Trophoblast cell (in vitro differentiated cells and primary cell): ENCODE data around the gene C10orf71.

Experiments used
- DNase-seq, 2 donors: peaks; one replicate each; pipeline ENCODE4 v3.0.0-alpha.2; 2016
- H2AFZ ChIP-seq: 2 replicates; pipeline ENCODE4 v1.6.1; 2013; ENCODE audit warnings: low read length, moderate library complexity, mild to moderate bottlenecking; ENCODE audit not compliant: insufficient read depth, poor library complexity
- H2AK5ac ChIP-seq: 2 replicates; pipeline ENCODE4 v1.6.1; 2013; ENCODE audit warnings: mild to moderate bottlenecking, low read length
- H2BK120ac ChIP-seq: 2 replicates; pipeline ENCODE4 v1.6.1; 2013; ENCODE audit warnings: low read length, mild to moderate bottlenecking, moderate library complexity; ENCODE audit not compliant: insufficient read depth, poor library complexity
- H2BK12ac ChIP-seq: 2 replicates; pipeline ENCODE4 v1.6.1; 2013; ENCODE audit warnings: mild to moderate bottlenecking, low read length, moderate library complexity
- H2BK5ac ChIP-seq: 2 replicates; pipeline ENCODE4 v1.6.1; 2013; ENCODE audit warnings: low read length, low read depth, moderate library complexity, mild to moderate bottlenecking; ENCODE audit not compliant: poor library complexity
- H3K14ac ChIP-seq: 2 replicates; pipeline ENCODE4 v1.6.1; 2013; ENCODE audit warnings: mild to moderate bottlenecking, low read length
- H3K18ac ChIP-seq: 2 replicates; pipeline ENCODE4 v1.6.1; 2013; ENCODE audit warnings: mild to moderate bottlenecking, low read length
- H3K23ac ChIP-seq: 2 replicates; pipeline ENCODE4 v1.6.1; 2013; ENCODE audit warnings: low read length
- H3K27ac ChIP-seq: 2 replicates; pipeline ENCODE4 v1.5.1; 2013; ENCODE audit warnings: low read depth, mild to moderate bottlenecking, inconsistent platforms, low read length, moderate library complexity
- H3K27me3 ChIP-seq: 2 replicates; pipeline ENCODE4 v1.6.1; 2013; ENCODE audit warnings: inconsistent platforms, mild to moderate bottlenecking, low read length, moderate library complexity; ENCODE audit not compliant: insufficient read depth
- H3K36me3 ChIP-seq, 2 experiments: 1 replicate in 1 of 2; 2 replicates in 1 of 2; pipeline ENCODE4 v1.6.1; 2013; ENCODE audit warnings: low read length in 2 of 2, mild to moderate bottlenecking in 2 of 2, moderate library complexity in 1 of 2; ENCODE audit not compliant: insufficient read depth in 2 of 2, control insufficient read depth in 1 of 2
- H3K4ac ChIP-seq: 2 replicates; pipeline ENCODE4 v1.6.1; 2013; ENCODE audit warnings: low read depth, mild to moderate bottlenecking, low read length, moderate library complexity
- H3K4me1 ChIP-seq, 2 experiments: 1 replicate in 1 of 2; 2 replicates in 1 of 2; pipeline ENCODE4 v1.6.1; 2013; ENCODE audit warnings: low read length in 2 of 2, mild to moderate bottlenecking in 2 of 2, moderate library complexity in 1 of 2; ENCODE audit not compliant: insufficient read depth in 2 of 2, control insufficient read depth in 1 of 2
- H3K4me2 ChIP-seq: 2 replicates; pipeline ENCODE4 v1.6.1; 2013; ENCODE audit warnings: inconsistent platforms, mild to moderate bottlenecking, low read length, moderate library complexity
- H3K4me3 ChIP-seq: 2 replicates; pipeline ENCODE4 v1.5.1; 2013; ENCODE audit warnings: mild to moderate bottlenecking, low read depth, low read length, inconsistent platforms
- H3K79me1 ChIP-seq: one replicate; pipeline ENCODE4 v1.6.1; 2013; ENCODE audit warnings: low read length
- H3K79me2 ChIP-seq: 2 replicates; pipeline ENCODE4 v1.6.1; 2013; ENCODE audit warnings: low read length, mild to moderate bottlenecking; ENCODE audit not compliant: control insufficient read depth, insufficient read depth, poor library complexity
- H3K9ac ChIP-seq: 2 replicates; pipeline ENCODE4 v1.6.1; 2013; ENCODE audit warnings: mild to moderate bottlenecking, low read length
- H3K9me3 ChIP-seq: 2 replicates; pipeline ENCODE4 v1.6.1; 2013; ENCODE audit warnings: low read depth, mild to moderate bottlenecking, control low read depth, inconsistent platforms, low read length; ENCODE audit not compliant: insufficient read depth
- H4K12ac ChIP-seq: 2 replicates; pipeline ENCODE4 v1.6.1; 2013; ENCODE audit warnings: low read depth, mild to moderate bottlenecking, low read length, moderate library complexity
- H4K8ac ChIP-seq: 2 replicates; pipeline ENCODE4 v1.6.1; 2013; ENCODE audit warnings: low read depth, mild to moderate bottlenecking, low read length, moderate library complexity
- H4K91ac ChIP-seq: one replicate; pipeline ENCODE4 v1.6.1; 2013; ENCODE audit warnings: low read depth, mild to moderate bottlenecking, low read length, moderate library complexity
- WGBS: extraction: QIAGEN DNeasy Blood & Tissue Kit; methylation state at CpG from one replicate; pipeline ENCODE4 v1.1.7; 2013; ENCODE audit warnings: missing lambda C conversion rate; ENCODE audit not compliant: insufficient read length, insufficient coverage; ENCODE audit errors: extremely low coverage; 5-methylcytosine and 5-hydroxymethylcytosine counted together

The C10orf71 gene

DNA sequence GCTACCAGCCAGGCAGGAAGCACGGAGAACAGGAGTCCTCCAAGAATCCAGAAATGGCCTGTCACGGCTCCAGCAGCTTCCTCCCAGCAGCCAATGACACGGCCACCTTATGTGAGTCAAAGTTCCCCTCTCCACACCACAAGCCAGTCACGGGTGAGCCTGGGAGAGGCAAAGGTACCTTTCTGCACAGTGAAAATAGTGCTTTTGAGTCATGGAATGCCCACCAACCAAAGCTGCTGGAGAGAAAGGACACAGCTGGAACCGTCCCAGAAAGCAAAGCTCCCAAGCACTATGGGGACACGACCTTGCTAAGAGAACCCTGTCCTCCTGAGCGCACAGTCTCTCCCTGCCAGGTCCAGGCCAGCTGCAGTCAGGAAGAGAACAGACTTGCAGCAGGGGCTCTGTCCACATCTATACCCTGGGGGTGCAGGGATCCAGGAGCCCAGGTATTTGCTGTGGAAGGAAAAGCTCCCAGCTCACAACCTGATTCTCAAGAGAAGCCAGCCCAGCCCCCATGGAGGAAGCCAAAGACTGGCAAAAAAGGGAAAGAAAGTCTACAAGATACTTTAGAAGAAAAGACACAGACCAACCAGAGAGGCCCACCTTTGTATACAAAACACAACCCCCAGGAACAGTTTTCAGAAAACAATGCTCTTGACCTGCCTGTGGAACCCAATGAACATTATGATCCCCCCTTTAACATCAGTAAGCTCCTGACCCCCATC, 24.4 kb downstream of the C10orf71 start:
- Histone ChIP-seq H3K4me2 (no peak overlapping the region), H3K4ac (no peak overlapping the region), H3K9me3 (peaks cover 3% of the 10 kb centered on the region), H3K79me2 (no peaks in the 10 kb centered on the region), H3K4me1 (no peaks in the 10 kb centered on the region), H3K79me1 (no peaks in the 10 kb centered on the region), H3K36me3 (no peaks in the 10 kb centered on the region), H2BK5ac (no peak overlapping the region), H2AK5ac (no peak overlapping the region), H3K27me3 (peaks cover 7% of the 10 kb centered on the region), H2BK120ac (no peak overlapping the region), H2BK12ac (no peak overlapping the region), H3K27ac (no peak overlapping the region), H3K9ac (no peak overlapping the region), H3K4me3 (no peak overlapping the region), H4K12ac (no peak overlapping the region), H2AFZ (no peak overlapping the region), H3K18ac (no peak overlapping the region), H4K8ac (no peak overlapping the region), H3K14ac (no peak overlapping the region), H4K91ac (no peak overlapping the region), H3K23ac (no peak overlapping the region)
- DNase-seq, result no peak
- no CpG with 5 or more reads among the region's 7 CpGs for WGBS

DNA sequence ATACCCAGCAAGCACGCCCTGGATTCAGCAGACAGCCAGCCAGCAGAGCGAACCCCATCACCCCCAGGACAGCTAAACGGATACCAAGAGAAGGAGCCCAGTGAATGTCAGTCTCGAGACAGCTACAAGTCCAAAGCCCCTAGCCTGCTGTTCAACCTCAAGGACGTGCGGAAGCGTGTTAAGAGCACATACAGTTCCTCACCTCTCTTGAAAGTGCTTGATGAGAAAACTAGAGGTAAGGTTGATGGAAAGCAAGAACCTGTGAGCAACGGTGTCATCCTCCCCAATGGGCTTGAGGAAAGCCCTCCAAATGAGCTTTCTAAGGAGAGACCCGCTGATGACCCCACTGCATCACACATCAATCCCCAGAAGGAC, 24.9 kb downstream of the C10orf71 start:
- DNase-seq, result no peak
- no peak overlapping the region for H3K9ac ChIP-seq
- no peak overlapping the region for H4K8ac ChIP-seq
- H3K27ac ChIP-seq, result no peak overlapping the region
- no peak overlapping the region for H2AK5ac ChIP-seq
- H2AFZ ChIP-seq, result no peak overlapping the region
- no peak overlapping the region for H4K12ac ChIP-seq
- H3K4ac ChIP-seq, result no peak overlapping the region
- no peak overlapping the region for H3K23ac ChIP-seq
- H3K27me3 ChIP-seq, result peaks cover 7% of the 10 kb centered on the region
- no peak overlapping the region for H4K91ac ChIP-seq
- no peaks in the 10 kb centered on the region for H3K36me3 ChIP-seq
- H2BK120ac ChIP-seq, result no peak overlapping the region
- no peak overlapping the region for H3K4me2 ChIP-seq
- no peak overlapping the region for H3K4me3 ChIP-seq
- WGBS, result no CpG with 5 or more reads among the region's 9 CpGs
- no peak overlapping the region for H3K14ac ChIP-seq
- H3K79me1 ChIP-seq, result no peaks in the 10 kb centered on the region
- H3K18ac ChIP-seq, result no peak overlapping the region
- H3K4me1 ChIP-seq, result no peaks in the 10 kb centered on the region
- no peaks in the 10 kb centered on the region for H3K79me2 ChIP-seq
- no peak overlapping the region for H2BK5ac ChIP-seq
- no peak overlapping the region for H2BK12ac ChIP-seq
- H3K9me3 ChIP-seq, result peaks cover 1% of the 10 kb centered on the region

DNA sequence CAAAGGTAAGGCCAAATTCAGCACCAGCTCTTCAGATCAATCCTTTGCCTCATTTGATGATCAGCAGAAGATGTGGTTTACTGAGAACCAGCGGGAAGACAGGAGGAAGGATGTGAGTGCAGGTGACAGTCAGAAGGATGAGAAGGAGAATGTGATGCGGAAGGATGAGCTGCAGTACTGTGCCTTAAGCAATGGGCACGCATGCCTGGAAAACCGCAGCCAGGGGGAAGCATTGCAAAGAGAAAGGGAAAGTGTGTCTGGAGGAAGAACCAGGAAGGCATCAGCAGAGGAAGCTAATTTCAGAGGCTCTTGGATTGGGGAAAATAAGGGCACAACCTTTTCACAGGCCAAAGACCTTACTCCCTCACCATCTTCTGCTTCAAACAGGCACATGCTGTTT, 25.7 kb downstream of the C10orf71 start:
- no CpG with 5 or more reads among the region's 4 CpGs for WGBS

DNA sequence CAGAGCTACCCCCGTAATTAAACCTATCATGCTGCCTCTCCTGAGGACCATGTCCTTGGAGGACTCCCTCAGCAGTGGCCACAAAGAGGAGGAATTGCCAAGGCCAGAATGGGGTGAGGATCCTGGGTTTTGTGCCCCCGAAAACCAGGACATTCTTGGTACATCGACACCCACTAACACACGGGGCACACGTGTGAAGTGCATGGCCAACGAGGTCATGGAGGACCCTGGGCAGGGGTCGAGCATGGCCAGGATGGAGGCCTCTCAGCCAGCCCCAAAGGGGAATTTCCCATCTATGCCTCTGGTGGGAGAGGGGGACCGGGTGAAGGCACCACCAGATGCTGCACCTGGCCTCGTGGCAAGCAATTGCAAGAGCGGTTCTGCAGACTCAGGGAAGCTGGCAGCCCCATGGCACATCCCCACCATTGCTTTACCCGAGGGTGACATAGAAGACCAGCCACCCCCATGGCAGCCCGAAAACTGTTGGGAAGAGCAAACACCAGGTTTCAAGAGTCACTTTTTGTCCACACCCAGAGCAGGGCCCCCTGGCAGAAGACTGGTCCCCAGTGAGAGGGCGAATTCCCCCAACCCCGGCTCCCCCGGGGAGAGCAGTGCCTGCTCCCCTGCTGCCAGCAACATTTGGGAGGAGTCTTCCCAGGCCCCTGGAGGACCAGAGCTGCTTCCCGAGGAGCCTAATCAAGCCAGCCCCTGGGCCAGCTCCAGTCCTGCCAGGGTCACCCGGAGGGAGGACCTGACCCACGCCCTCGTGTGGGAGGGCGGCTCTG, 26.4 kb downstream of the C10orf71 start:
- no peak overlapping the region for H4K12ac ChIP-seq
- no peak overlapping the region for H4K8ac ChIP-seq
- no peaks in the 10 kb centered on the region for H3K79me2 ChIP-seq
- H3K4me1 ChIP-seq, result no peaks in the 10 kb centered on the region
- H3K27me3 ChIP-seq, result peaks cover 7% of the 10 kb centered on the region
- no peak overlapping the region for H3K4me2 ChIP-seq
- H3K36me3 ChIP-seq, result no peaks in the 10 kb centered on the region
- H3K4ac ChIP-seq, result no peak overlapping the region
- H3K9me3 ChIP-seq, result peaks cover 1% of the 10 kb centered on the region
- H2AFZ ChIP-seq, result no peak overlapping the region
- no peak overlapping the region for H2AK5ac ChIP-seq
- no peak overlapping the region for H2BK5ac ChIP-seq
- H3K18ac ChIP-seq, result no peak overlapping the region
- no peak overlapping the region for H2BK12ac ChIP-seq
- no peaks in the 10 kb centered on the region for H3K79me1 ChIP-seq
- H3K4me3 ChIP-seq, result no peak overlapping the region
- H3K23ac ChIP-seq, result no peak overlapping the region
- no peak overlapping the region for H3K9ac ChIP-seq
- no peak overlapping the region for H4K91ac ChIP-seq
- H3K27ac ChIP-seq, result no peak overlapping the region
- H2BK120ac ChIP-seq, result no peak overlapping the region
- DNase-seq, result no peak
- no peak overlapping the region for H3K14ac ChIP-seq
- WGBS, result no CpG with 5 or more reads among the region's 20 CpGs

More for the DNA sequence above, 25.7 kb downstream of the C10orf71 start:
- no peak for DNase-seq
- Histone ChIP-seq H2BK12ac (no peak overlapping the region), H2AFZ (no peak overlapping the region), H3K4me3 (no peak overlapping the region), H3K27ac (no peak overlapping the region), H3K79me1 (no peaks in the 10 kb centered on the region), H2AK5ac (no peak overlapping the region), H4K12ac (no peak overlapping the region), H2BK120ac (no peak overlapping the region), H3K18ac (no peak overlapping the region), H3K14ac (no peak overlapping the region), H3K9me3 (peaks cover 1% of the 10 kb centered on the region), H3K36me3 (no peaks in the 10 kb centered on the region), H3K4me2 (no peak overlapping the region), H3K79me2 (no peaks in the 10 kb centered on the region), H3K4me1 (no peaks in the 10 kb centered on the region), H3K27me3 (peaks cover 7% of the 10 kb centered on the region), H4K8ac (no peak overlapping the region), H3K23ac (no peak overlapping the region), H3K9ac (no peak overlapping the region), H4K91ac (no peak overlapping the region), H2BK5ac (no peak overlapping the region), H3K4ac (no peak overlapping the region)
